ENCODE data around the gene ABCC1.

DNA sequence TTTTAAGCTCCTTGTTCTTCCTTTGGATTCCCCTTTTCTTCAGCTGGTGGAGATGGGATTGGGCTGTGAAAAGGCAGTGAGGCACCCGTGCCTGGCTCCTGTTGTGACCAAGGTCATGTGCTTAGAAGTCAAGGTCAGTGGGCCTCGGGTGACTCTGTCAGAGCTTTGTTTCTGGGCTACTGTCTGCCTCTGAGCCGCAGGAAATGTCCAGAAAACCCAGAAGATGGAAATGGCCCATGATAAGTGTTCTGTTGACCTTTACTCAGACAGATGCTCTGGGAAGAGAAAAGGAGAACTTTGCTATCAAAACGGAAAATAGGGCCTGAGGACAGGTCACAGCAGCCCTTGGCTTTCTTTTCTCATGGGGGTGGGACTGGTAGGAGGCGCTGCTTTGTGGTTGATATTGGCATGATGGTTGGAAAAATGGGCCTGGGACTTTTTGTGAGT, 2.9 kb downstream of the ABCC1 start:
- no peak for TF ChIP-seq SP1 (IDR thresholded peaks at IDR 0.05)
- no peak for TF ChIP-seq FOXA1 (IDR thresholded peaks at IDR 0.05)
- TF ChIP-seq, protein P1, sequence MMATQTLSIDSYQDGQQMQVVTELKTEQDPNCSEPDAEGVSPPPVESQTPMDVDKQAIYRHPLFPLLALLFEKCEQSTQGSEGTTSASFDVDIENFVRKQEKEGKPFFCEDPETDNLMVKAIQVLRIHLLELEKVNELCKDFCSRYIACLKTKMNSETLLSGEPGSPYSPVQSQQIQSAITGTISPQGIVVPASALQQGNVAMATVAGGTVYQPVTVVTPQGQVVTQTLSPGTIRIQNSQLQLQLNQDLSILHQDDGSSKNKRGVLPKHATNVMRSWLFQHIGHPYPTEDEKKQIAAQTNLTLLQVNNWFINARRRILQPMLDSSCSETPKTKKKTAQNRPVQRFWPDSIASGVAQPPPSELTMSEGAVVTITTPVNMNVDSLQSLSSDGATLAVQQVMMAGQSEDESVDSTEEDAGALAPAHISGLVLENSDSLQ (IDR thresholded peaks at IDR 0.05) = no peak
- no peak for TF ChIP-seq NFRKB (IDR thresholded peaks at IDR 0.05)
- TF ChIP-seq CTBP1 (IDR thresholded peaks at IDR 0.05; ENCODE audit: borderline replicate concordance) = no peak
- TF ChIP-seq LEF1 (IDR thresholded peaks at IDR 0.05; ENCODE audit: borderline replicate concordance) = no peak
- no peak for TF ChIP-seq SUZ12 (IDR thresholded peaks at IDR 0.05)
- no peak for TF ChIP-seq HDGF (IDR thresholded peaks at IDR 0.05; ENCODE audit: borderline replicate concordance)
- TF ChIP-seq ELF4 (IDR thresholded peaks at IDR 0.05) = no peak
- no peak for TF ChIP-seq ZNF384 (IDR thresholded peaks at IDR 0.05)

All from HEK293T (cell line).